Fibroblast of lung (primary cell): ENCODE data around the gene PPP1R3F. TPM values are rescaled to one million over a fixed set of nuclear protein-coding genes. Genes with fewer than 3 reads are reported as not detected.

Experiments used
- DNase-seq, 2 donors: peaks; one replicate each; pipeline versions ENCODE4 v3.0.0 to v3.0.0-alpha.2; 2010; ENCODE audit warnings: low read depth in 2 of 2
- H2AFZ ChIP-seq: 2 replicates; pipeline ENCODE4 v1.5.1; 2012; ENCODE audit warnings: low read length, control low read depth, inconsistent platforms
- H3K27ac ChIP-seq: 2 replicates; pipeline ENCODE4 v1.5.1; 2011; ENCODE audit warnings: low read length, control low read depth; ENCODE audit not compliant: insufficient read depth
- H3K27me3 ChIP-seq: 2 replicates; pipeline ENCODE4 v1.5.1; 2011; ENCODE audit warnings: mild to moderate bottlenecking, low read length; ENCODE audit not compliant: control insufficient read depth, insufficient read depth
- H3K36me3 ChIP-seq: 2 replicates; pipeline ENCODE4 v1.5.1; 2011; ENCODE audit warnings: low read length; ENCODE audit not compliant: control insufficient read depth, insufficient read depth
- H3K4me1 ChIP-seq: 2 replicates; pipeline ENCODE4 v1.5.1; 2011; ENCODE audit warnings: low read length; ENCODE audit not compliant: control insufficient read depth, insufficient read depth; ENCODE audit errors: extremely low read depth
- H3K4me2 ChIP-seq: 2 replicates; pipeline ENCODE4 v1.5.1; 2011; ENCODE audit warnings: low read length, control low read depth; ENCODE audit not compliant: insufficient read depth; ENCODE audit errors: extremely low read depth
- H3K4me3 ChIP-seq, 4 experiments: fragments of 200-600 bp in 1 of 4; sonication (generic) in 1 of 4; replicated peaks in 1 of 4; 2 replicates each; pipeline ENCODE4 v1.5.1; 2011 to 2016; ENCODE audit warnings: low read length in 4 of 4, low read depth in 3 of 4, mild to moderate bottlenecking in 3 of 4, control low read depth in 2 of 4, inconsistent platforms in 1 of 4, mixed read lengths in 1 of 4; ENCODE audit not compliant: insufficient read depth in 1 of 4; ENCODE audit errors: control extremely low read depth in 1 of 4
- H3K79me2 ChIP-seq: 2 replicates; pipeline ENCODE4 v1.5.1; 2012; ENCODE audit warnings: mild to moderate bottlenecking, low read length, inconsistent platforms; ENCODE audit not compliant: control insufficient read depth, insufficient read depth
- H3K9ac ChIP-seq: 2 replicates; pipeline ENCODE4 v1.5.1; 2011; ENCODE audit warnings: mild to moderate bottlenecking, low read length, control low read depth; ENCODE audit not compliant: insufficient read depth
- H3K9me3 ChIP-seq: 2 replicates; pipeline ENCODE4 v1.5.1; 2012; ENCODE audit warnings: low read depth, low read length; ENCODE audit not compliant: control insufficient read depth, insufficient read depth
- H4K20me1 ChIP-seq: 2 replicates; pipeline ENCODE4 v1.5.1; 2011; ENCODE audit warnings: low read length; ENCODE audit not compliant: control insufficient read depth, insufficient read depth; ENCODE audit errors: extremely low read depth
- CTCF ChIP-seq, 2 donors: IDR thresholded peaks in 1 of 2; conservative IDR thresholded peaks in 1 of 2; 1 replicate in 1 of 2; 2 replicates in 1 of 2; pipeline ENCODE4 v1.5.1; 2011 to 2012; ENCODE audit warnings: low read length in 2 of 2, control low read depth in 1 of 2, inconsistent platforms in 1 of 2, low read depth in 1 of 2, mild to moderate bottlenecking in 1 of 2
- EZH2 ChIP-seq: IDR thresholded peaks from 2 replicates; pipeline ENCODE4 v1.5.1; 2012; ENCODE audit warnings: low read length, control low read depth, mild to moderate bottlenecking; ENCODE audit errors: missing control alignments
- polyA plus RNA-seq, 2 donors: library from polyadenylated mRNA; depleted of rRNA in 1 of 2; stranded (reverse) in 1 of 2; unstranded in 1 of 2; fragments of >200 nt; gene quantifications; 2 replicates each; pipeline ENCODE4 v1.2.1, GENCODE V29; 2011 to 2012; ENCODE audit warnings: missing spikeins in 1 of 2
- total RNA-seq: library from RNA; depleted of rRNA; stranded (reverse); fragments of >200 nt; gene quantifications from 2 replicates; pipeline ENCODE4 v1.2.1, GENCODE V29; 2014

Gene PPP1R3F
- total and polyA plus RNA-seq, 2 donors (not counting 1 experiment from before 2014, with no cell fraction given), result 0.93 to 6.8 TPM

- Histone ChIP-seq H4K20me1 (no peaks in the 10 kb centered on the region), H3K9ac (no peak overlapping the region), H3K4me2 (no peak overlapping the region), H3K9me3 (no peaks in the 10 kb centered on the region), H3K27ac (no peak overlapping the region), H3K36me3 (no peaks in the 10 kb centered on the region), H2AFZ (no peak overlapping the region), H3K27me3 (no peaks in the 10 kb centered on the region), H3K79me2 (no peaks in the 10 kb centered on the region), H3K4me3 (no peak overlapping the region), H3K4me1 (no peaks in the 10 kb centered on the region)
- DNase-seq, result no peak
- TF ChIP-seq CTCF (conservative IDR thresholded peaks at IDR 0.05 in 1 of 2, IDR thresholded peaks at IDR 0.05 in 1 of 2; ENCODE audit: low read depth in 1 of 2, low read length in 2 of 2), result no peak
- TF ChIP-seq EZH2, result no peak
Observed at GRCh38 chrX:49225858-49226257, 43.7 kb upstream of the PPP1R3F start.

- no peaks in the 10 kb centered on the region for H3K4me1 ChIP-seq
- no peak for DNase-seq
- no peak overlapping the region for H3K9ac ChIP-seq
- H3K79me2 ChIP-seq, result no peaks in the 10 kb centered on the region
- no peak overlapping the region for H3K27ac ChIP-seq
- H3K4me3 ChIP-seq, result no peak overlapping the region
- TF ChIP-seq EZH2, result no peak
- no peak for TF ChIP-seq CTCF (conservative IDR thresholded peaks at IDR 0.05 in 1 of 2, IDR thresholded peaks at IDR 0.05 in 1 of 2; ENCODE audit: low read depth in 1 of 2, low read length in 2 of 2)
- no peak overlapping the region for H3K4me2 ChIP-seq
- no peaks in the 10 kb centered on the region for H3K9me3 ChIP-seq
- no peaks in the 10 kb centered on the region for H3K27me3 ChIP-seq
- no peaks in the 10 kb centered on the region for H4K20me1 ChIP-seq
- H2AFZ ChIP-seq, result no peak overlapping the region
- H3K36me3 ChIP-seq, result no peaks in the 10 kb centered on the region
Observed at GRCh38 chrX:49226946-49227345, 42.6 kb upstream of the PPP1R3F start.

GRCh38 chrX:49227726-49228125 lies 41.9 kb upstream of the PPP1R3F start:
- Histone ChIP-seq H3K27me3 (no peaks in the 10 kb centered on the region), H3K4me3 (no peak overlapping the region), H2AFZ (no peak overlapping the region), H3K9ac (no peak overlapping the region), H3K79me2 (no peaks in the 10 kb centered on the region), H3K27ac (no peak overlapping the region), H3K36me3 (no peaks in the 10 kb centered on the region), H3K9me3 (no peaks in the 10 kb centered on the region), H3K4me1 (no peaks in the 10 kb centered on the region), H4K20me1 (no peaks in the 10 kb centered on the region), H3K4me2 (no peak overlapping the region)
- TF ChIP-seq EZH2 (no peak), CTCF (conservative IDR thresholded peaks at IDR 0.05 in 1 of 2, IDR thresholded peaks at IDR 0.05 in 1 of 2; ENCODE audit: low read depth in 1 of 2, low read length in 2 of 2) (no peak)
- no peak for DNase-seq
